GM18517 (cell line): ENCODE measurements around the gene DIP2A.

Experiments
- ATAC-seq: cut with Tn5 transposase; IDR thresholded peaks from one replicate; pipeline ENCODE4 v1.9.1; 2021; ENCODE audit warnings: mild to moderate bottlenecking, moderate library complexity; ENCODE audit not compliant: unreplicated experiment

DIP2A gene

DNA sequence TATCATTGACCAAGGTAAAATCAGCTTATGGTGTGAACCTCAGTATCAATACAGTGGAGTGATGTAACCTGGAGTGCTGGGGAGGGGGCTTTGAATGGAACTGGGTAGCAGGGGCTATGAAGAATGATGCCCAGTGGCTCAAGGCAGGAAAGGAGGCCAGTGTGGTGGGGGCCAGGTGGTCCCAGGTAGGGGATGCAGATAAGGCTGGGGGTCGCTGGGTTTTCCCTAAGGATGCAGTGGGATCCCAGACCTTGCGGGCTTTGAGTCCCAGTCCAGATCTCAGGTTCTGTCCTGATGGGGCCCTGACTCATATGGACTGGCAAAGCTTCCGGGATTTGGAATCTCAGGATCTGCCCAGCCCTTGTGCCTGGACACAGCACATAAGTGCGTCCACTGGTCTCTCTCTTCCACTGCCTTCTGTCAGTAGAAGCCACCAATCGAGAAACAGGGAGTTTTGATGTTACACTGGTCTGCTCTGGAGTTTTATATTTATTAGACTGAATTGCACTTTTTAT lies 94.2 kb downstream of the DIP2A start:
- ATAC-seq: no peak

DNA sequence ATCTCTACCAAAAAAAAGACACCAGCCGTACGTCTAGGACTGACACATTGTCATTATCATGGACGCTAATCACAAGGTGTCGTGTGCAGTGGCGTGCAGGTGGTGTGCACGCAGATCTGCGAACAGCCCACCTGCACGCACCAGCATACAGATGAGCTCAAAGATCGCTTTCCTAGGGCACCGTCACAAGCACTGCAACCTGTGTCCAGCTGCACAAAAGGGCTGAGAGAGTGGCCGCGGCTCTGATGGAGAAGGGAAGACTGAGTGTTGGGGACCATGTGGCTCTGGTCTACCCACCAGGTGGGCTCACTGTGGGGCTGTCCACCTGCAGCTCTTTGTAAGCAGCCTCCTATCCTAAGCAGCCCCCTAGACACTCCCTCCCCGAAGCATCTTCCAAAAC lies 95.3 kb downstream of the DIP2A start:
- ATAC-seq: no peak

DNA sequence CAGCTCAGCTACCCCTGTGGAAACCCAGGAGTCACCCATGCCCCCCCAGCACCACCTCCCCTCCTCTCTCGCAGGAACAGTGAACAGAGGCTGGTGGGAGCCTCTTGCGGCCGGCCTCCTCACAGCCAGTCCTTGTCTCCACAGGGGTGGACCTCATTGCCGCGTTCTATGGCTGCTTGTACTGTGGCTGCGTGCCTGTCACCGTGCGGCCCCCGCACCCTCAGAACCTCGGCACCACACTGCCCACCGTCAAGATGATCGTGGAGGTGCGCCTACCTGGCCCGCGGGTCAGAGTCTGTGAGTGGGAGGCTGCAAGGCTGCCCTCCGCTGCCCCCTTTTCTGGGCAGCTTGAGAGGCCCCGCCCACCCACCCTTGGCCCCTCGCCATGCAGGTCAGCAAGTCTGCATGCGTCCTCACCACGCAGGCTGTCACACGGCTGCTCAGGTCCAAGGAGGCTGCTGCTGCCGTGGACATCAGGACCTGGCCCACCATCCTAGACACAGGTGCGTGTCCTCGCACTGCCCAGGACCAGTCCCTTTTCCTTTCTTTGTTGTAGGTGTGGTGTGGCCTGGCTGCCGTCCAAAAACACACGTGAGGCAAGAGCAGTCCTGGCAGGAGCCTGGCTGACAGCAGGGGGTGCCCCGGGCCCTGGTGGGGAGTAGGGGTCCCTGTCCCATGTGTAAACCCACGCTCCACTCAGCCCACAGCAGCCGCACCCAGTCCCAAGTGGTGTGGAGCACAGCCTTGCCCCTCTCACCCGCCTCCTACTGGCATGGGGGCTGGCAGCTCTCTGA lies 95.9 kb downstream of the DIP2A start:
- ATAC-seq: no peak

DNA sequence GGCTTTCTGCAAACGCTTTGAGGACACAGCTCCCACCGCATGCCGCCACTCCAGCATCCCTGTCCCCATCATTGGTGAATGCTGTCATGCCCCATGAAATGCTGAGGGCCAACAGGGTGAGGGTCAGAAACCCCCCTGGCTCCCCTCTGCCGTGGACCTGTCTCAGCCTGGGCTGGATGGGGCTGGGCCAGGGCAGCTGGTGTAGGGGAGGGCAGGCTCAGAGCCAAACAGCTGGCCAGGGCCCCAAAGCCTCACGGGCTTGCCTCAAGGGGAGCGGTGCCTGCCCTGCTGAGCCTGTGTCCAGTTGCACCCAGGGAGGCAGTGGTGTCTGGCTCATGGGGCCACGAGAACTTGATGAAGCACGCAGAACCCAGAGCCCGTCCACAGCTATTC lies 96.5 kb downstream of the DIP2A start:
- ATAC-seq: no peak

DNA sequence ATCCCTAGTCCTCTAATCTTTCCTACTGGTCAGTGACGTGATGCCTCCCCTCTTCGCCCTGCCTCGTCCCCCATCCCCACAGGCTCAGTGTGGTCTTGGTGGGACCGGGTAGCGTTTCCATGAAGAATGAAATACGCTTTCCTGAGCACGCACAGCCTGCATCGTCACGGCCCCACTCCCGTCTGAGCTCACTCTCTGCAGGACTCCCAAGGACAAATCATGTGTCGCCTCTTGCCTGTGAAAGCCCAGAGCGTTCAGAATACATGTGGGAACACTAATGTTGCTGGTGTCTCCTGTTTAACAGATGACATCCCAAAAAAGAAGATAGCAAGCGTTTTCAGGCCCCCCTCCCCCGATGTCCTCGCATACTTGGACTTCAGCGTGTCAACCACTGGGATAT lies 97.0 kb downstream of the DIP2A start:
- no peak for ATAC-seq

DNA sequence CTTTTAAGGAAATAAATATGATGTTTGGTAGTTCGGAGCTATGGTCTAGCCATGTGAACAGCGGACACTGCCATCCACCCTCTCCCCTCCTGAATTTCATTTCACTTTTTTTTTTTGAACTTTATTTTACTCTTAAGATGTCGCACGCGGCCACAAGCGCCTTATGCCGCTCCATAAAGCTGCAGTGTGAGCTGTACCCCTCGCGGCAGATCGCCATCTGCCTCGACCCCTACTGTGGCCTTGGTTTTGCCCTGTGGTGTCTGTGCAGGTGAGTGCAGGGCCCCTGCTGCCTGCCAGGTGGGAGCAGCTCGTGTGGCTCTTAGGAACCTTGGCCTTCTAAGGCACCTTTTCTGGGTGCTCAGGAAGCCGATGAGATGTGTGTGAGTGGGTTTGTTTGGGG lies 98.1 kb downstream of the DIP2A start:
- ATAC-seq: no peak

DNA sequence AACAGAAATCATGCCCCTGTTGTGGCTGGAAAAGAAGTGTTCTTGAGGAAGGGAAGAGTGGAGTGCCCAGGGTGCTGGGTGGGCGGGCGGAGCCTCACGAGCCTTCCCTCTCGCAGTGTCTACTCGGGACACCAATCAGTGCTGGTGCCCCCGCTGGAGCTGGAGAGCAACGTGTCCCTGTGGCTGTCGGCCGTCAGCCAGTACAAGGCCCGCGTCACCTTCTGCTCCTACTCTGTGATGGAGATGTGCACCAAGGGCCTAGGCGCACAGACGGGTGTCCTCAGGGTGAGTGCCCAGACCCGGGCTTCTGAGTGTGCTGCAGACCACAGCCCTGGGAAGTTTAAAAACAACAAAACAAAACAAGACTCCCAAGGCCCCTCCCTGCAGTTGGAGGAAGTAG lies 98.8 kb downstream of the DIP2A start:
- ATAC-seq: no peak

DNA sequence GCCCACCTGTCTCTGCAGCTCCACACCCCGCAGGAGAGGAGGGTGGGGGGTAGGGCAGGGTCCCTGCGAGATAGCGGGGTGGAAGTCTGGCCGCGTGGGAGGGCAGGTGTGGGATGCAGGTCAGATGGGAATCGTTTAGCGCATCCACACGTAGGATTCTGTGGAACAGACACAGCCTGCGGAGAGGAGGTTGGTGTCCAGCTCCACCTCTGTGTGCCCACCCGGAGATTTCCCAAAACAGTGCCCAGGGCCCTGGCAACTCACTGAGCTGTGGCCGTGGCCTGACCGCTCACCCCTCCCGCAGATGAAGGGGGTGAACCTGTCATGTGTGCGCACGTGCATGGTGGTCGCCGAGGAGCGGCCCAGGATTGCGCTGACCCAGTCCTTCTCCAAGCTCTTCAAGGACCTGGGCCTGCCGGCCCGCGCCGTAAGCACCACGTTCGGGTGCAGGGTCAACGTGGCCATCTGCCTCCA lies 99.3 kb downstream of the DIP2A start:
- no peak for ATAC-seq

DNA sequence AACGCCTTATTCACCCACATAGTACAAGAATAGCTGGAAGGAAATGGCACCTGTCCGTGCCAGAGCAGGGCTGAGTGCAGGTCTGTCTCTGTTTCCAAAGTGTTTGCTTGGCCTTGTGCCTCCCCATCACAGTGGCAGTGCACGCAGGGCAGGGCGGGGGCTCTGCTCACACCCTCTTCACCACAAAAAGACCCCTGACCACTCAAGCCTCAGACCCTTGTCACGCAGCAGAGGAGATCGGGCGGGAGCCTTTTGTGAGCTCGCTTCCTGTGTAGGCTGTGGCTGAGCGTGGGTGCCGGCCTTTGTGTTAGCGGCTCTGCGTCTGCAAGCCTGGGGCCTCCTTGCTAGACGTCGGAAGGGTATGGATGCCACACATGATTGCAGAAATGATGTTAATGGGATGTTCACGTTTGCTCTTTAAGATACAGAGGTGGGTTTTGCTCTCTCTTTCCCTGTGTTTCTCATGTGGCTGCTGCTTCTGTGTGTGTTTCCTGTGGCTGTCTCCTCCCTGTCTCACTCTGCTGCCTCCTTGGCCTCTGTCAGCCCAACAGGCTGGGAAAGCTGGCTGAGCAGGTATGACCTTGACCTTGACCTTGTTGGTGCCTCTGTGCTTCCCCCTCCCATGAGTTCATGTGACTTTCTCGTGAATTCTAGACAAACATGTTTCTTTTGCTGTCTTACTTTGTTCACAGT lies 100.7 kb downstream of the DIP2A start:
- ATAC-seq: no peak

DNA sequence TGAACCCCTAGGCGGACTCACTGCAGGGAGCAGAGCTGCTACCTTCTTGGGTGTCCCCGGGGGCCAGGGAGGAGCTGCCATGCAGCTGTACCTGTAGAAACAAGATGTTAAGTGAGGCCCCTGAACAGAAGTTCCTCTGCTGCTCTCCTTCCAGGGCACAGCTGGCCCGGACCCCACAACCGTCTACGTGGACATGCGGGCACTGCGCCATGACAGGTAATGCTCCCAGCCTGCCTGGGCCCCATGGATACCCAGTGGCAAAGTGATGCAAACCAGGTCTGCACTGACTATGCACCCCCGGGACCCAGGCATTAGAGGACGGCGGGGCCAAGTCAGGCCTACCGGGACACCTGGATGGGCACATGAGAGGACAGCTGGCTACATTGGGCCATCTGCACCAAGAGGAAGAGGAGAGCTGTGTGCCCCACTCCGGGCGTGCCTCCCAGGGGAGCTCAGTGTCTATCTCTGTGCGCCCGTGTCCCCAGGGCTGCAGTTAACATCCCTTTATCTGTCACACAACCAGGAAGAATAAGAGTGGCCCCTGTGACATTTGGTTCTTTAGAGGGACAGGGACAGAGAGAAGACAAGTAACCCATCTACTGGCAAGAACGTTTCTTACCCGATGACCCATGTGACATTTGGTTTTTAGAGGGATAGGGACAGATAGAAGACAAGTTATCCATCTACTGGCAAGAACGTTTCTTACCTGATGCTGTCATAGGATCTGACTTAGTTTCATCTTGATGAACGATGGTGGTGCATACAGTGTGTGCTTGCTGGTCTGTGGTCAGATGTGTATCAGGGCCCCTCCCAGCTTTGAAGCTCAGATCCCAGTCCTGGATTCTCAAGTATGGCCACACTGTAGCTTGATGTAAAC lies 102.1 kb downstream of the DIP2A start:
- no peak for ATAC-seq

DNA sequence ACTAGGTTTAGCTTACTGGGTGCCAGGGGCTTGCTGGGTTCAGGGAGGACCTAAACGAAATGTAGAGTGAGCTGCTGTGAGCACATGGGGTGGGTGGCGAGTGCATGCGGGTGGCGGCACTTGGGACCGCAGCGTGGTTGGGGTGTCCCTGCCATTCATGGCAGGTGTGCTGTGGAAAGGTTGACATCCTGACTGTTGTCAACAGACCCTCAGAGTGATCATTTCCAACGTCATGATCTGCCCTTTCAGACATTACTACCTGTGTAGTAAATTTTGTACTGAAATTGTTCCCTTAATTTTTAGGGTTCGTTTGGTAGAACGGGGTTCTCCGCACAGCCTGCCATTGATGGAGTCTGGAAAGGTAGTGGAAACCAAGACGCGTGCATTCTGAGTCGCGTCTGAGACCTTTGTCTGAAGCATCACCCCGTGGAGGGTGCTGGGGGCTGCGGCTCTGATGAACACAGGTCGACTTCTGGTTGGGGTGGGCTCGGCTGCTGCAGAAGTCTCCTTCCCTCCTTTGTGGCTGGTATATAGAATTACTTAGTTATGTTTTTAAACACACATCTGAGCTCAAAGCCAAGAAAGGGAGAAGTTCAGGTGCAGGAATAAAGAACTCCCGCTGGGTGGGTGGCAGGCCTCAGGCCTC lies 102.9 kb downstream of the DIP2A start:
- no peak for ATAC-seq

DNA sequence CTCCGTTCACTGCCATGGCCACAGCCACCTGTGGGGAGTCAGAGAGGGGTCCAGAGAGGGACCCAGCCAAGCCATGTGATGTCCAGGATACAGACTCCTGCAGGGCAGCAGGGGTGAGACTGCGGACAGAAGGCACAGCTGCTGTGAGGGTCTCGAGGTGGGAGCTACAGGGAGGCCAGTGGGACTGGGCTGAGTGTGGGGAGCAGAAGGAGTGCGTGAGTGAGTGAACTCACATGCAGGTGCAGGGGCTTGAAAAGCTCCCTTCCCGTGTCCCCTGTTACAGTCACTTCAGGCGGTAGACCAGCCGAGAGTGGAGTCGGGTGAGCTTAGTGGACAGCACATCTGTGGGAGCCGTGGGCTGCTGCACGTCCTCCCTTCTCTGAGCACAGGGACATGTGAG lies 103.8 kb downstream of the DIP2A start:
- no peak for ATAC-seq

DNA sequence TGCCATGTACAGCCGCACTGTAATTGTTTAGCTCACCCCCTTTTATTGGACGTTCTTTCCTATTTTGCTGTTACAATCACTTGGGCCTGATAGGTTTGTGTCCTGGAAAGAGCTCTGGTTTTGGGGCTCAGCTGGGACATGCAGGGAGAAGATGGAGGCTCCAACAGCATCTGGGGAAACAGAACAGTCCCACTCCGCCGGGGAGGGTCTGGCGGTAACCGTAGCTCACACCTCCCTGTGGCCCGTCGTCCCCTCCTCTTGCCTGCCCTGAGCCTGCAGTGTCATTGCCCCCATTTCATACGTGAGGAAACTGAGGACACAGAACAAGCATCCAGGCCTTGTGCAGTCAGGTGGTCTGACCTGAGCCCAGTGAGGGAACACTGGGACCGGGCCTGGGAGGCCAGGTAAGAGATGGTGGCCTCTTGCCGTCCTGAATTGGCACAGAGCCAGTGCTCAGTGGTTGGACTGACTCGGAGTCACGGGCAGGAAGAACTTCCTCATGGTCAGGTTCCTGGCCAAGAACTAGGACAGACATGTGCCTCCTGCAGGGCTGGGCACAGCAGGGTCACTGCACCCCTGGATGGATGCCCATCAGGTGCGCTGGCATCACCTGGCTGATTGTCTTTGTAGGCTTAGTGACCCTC lies 104.4 kb downstream of the DIP2A start:
- no peak for ATAC-seq

DNA sequence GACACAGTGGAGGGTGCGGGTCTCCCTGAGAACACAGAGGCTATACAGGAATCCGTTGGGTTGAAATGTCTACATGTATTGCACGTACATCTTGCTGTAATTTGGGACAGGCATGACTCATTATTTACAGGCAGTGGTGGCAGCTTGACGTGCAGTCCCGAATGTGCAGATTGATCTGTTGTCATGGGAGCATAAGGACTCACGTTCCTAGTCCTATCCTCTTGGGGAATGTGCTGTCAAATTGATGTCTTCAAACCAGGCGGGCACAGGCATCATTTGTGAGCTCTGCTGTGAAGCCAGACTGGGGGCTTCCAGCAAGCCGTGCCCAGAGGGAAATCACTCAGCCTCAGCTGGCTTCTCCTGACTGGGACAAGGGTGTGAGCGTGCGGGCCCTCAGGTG lies 105.7 kb downstream of the DIP2A start:
- no peak for ATAC-seq

DNA sequence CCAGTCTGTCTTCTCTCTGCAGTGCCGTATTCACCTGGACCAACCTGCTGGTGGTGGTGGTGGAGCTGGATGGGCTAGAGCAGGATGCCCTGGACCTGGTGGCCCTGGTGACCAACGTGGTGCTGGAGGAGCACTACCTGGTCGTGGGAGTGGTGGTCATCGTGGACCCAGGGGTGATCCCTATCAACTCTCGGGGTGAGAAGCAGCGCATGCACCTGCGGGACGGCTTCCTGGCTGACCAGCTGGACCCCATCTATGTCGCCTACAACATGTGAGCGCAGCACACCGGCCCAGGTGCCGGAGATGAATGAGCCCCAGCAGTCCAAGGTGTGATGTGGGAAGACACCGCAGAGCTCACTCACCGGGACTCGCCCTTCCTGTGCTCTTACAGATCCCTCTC lies 108.7 kb downstream of the DIP2A start:
- no peak for ATAC-seq

DNA sequence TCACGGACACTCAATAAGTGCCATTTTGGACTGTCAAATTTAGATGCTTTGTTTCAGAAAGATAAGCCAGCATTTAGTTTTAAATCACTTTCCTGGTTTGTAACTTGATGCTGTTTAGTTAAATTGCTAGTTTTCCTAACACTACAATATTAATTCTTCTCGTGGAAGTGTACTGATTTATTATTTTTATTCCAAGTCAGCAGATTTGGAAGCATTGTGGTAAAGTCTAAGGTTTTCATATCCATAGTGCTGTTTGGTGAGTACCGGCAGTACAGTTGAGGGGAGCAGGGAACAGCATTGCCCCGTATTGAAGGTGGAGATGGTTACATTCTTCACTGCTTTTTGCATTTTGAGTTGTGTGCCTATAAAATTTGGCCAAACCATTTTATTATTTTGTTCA lies 109.9 kb downstream of the DIP2A start:
- ATAC-seq: no peak

DNA sequence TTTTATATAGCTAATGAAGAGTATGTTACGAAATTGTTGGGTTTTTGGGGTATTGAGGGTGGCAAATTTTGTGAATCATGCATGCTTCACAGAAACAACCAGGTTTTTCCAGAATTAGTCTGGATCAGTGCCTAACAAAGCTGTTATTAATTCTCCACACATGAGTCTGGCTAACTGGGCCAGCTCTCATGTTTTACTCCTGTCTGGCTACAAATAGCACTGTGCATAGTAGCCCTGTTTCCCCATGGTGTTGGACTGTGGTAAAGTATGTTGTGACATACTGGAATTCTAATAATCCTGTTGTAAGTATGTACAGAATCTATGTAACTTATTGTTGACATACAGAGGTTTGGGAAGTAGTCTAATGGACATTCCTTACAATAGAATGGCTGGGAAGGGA lies 110.4 kb downstream of the DIP2A start:
- no peak for ATAC-seq

DNA sequence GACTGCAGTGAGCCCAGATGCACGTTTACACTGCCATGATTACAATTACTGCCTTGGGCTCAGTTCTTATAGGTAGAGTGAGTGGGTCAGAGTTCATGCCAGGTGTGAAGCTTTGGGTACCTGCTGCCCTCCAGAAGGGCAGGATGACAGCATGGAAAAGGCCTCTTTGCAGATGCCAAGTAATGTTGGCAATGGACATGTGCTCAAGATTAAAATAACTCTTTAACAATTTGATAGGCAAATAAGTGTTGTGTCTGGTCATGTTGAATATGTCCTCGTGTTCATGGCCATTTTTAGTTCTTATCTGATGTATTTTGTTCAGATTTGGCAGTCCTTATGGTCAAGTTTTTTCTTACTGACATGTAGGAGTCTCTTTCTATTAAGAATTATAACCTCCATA lies 111.4 kb downstream of the DIP2A start:
- no peak for ATAC-seq

DNA sequence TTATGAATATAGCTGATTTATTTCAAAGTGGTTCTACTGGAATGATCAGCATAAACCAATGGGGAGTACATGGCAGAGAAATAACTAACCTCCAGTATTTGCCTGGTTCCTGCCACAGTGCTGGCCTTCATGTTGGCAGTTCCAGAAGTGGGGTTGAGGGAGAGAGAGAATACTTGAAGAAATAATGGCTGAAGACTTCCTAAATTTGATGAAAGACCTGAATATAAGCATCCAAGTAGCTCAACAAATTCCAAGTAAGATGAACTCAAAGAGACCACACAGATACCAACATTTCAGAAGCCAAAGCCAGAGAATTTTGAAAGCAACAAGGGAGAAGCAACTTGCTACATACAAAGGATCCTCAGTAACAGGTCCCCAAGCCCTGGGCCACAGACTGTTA lies 111.9 kb downstream of the DIP2A start:
- ATAC-seq: no peak

DNA sequence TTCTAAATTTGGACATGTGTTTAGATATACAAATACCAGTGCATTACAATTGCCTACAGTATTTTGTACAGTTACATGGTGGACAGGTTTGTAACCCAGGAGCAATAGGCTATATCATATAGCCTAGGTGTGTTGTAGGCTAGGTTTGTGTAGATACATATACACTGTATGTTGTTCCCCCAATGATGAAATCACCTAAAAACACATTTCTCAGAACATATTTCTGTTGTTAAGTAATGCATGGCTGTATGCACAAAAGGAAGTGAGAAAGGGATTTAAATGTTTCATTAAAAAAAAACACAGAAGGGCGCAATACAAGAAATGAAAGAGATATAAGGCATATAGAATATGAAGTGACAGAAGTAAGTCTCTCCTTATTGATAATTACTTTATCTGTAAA lies 114.2 kb downstream of the DIP2A start:
- ATAC-seq: no peak
